T-helper 22 cell (primary cell): ENCODE measurements around the gene SH2B2.
"Not testable (repeated sequence)": the region's sequence is repeated elsewhere in the genome, so short reads cannot be mapped to it uniquely, and the experiment has no call there.

ENCODE experiments used
- DNase-seq: peaks from one replicate; pipeline ENCODE4 v3.0.0-alpha.2; 2020; ENCODE audit warnings: low read depth

Gene SH2B2

DNA sequence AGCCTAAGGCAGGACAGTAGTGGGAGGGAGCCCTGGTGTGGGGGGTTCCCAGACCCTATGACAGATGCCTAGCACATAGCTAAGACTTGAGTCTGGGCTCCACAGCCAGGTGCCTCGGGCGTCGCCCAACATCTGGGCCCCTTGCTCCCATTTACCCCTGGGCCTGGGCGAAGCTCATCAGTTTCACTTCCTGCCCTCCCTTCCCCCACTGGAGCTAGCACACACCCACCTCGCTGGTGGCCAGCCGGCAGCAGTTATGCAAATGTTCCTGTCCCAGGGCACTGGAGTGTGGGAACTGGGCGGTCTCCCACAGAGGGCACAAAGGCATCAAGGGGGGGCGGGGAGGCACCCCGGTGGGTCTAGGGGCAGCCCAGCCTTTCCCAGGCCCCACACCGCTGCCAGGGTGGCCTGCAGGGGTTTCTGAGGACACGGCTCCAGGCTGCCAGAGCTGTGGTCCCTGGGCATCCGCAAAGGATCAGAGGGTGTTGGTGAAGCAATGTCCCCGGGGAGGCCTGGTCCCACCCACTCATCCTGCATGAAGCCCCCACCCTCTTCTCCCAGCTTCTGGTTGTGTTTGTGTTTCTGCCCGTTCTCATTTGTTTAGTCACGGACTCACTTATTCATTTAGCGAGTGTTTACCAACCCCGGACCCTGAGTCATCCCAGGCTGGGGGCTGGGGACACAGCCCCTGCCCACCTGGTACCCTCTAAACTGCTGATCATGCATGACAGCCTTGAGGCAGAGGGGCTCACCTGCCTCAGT, 20.4 kb downstream of the SH2B2 start:
- DNase-seq = no peak

DNA sequence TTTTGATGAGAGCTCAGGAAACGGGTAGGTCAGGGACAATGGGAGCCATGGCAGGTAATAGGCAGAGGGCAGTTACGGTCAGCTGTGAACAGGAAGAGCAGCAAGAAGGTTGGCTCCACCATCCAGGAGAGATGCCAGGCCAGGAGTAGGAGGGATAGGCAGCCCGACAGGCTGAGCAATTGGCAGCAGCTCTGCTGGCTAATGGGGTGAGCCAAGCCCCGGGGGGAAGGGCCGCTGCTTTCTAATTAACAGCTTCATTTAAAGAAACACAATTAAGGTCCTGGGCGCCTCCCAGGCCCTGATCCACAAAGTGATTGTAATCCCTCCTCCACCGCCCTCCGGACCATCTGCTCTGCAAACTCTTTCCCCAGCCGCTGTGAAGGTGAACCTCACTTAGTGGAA, 23.7 kb downstream of the SH2B2 start:
- DNase-seq = no peak

DNA sequence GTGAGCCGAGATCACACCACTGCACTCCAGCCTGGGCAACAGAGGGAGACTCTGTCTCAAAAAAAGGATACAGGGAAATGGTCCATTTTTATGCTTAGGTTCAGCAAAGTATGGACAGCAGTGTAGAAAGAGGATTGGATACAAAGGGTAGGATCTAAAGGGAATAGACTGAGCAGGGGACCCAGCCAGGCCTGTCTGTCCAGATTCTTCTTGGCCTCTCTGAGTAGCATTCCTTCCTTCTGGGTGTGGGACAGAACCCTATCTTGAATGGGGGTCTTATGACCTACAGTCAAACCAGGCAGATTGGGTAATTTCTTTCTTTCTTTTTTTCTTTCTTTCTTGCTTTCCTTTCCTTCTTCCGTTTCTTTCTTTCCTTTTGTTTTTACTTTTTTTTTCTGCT, 25.6 kb downstream of the SH2B2 start:
- DNase-seq = no peak

DNA sequence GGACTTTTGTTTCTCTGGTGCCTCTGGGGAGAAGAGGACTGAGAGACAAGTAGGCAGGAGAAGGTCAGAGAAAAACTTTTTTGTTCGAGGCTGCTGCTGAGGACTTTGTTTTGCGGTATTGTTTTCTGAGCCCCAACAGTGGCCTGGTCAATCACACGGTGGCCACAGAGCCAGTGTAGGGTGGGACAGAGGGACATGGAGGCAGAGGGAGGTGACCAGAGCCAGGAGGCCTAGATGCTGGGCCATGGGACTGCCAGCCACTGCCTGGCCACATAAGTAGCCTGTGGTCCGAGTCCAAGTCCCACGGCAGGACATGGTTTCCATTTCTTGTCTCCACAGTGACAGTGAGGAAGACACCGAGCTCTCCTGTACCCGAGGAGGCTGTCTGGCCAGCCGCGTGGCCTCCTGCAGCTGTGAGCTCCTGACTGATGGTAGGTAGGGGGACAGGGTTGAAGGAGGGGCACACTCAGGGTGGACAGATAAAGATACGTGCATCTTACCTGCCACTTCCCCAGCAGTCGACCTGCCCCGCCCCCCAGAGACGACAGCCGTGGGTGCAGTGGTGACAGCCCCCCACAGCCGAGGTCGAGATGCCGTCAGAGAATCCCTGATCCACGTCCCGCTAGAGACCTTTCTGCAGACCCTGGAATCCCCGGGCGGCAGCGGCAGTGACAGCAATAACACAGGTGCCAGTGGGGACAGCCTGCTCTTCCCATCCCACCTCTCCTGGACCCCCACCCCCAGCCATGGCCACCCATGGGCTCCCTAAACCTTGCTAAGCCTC, 27.5 kb downstream of the SH2B2 start:
- DNase-seq = no peak

DNA sequence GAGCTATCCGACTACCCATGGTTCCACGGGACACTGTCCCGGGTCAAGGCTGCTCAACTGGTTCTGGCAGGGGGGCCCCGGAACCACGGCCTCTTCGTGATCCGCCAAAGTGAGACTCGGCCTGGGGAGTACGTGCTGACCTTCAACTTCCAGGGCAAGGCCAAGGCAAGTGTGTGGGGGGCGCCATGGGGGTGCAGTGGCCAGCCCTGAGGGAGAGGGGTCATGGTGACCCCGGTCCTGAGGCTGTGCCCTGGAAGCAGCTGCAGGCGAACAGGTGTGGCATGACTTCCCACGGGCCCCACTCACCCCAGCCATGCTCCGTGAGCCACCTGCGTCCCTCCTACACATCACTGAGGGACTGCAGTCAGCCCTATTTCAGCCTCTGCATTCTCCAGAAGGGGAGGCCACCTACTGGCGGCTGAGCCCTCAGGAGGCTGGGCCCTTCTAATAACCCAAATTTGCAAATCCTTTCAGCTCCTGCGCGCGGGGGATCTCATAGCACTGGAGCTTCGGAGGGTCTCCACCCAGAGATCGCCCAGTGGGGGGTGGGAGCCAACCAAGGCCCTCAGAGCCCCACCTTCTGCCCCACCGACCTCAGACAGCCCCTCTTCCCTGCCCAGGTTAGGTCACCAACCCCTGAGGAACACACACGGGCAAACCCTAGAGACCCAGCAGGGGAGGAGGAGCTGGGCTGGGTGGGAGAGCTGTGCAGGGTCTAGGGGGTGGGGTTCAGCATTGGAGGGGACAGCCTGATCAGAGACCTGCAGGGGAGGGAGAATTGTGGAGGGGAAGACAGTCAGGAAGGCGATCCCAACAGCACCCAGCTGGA, 30.8 kb downstream of the SH2B2 start:
- no peak for DNase-seq

GRCh38 chr7:102318482-102318971, 31.9 kb downstream of the SH2B2 start:
- DNase-seq = no peak

DNA sequence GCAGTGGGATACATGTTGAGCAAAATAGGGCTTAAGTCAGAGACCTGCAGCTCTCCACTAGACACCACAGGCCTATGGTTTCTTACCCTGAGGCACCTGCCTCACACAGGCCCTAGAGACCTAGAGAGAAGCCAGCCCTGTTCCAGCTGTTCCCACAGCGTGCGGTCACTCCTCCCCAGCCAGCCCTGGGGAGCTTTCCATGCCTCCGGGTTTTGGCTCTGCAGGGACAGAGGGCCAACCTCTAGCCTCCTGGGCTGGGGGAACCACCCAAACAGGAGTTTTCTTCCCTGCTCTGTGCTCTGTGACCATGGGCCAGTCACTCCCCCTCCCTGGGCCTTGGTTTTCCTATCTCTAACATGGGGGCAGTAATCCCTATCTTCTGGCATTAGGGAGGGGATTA, 33.0 kb downstream of the SH2B2 start:
- DNase-seq = no peak

DNA sequence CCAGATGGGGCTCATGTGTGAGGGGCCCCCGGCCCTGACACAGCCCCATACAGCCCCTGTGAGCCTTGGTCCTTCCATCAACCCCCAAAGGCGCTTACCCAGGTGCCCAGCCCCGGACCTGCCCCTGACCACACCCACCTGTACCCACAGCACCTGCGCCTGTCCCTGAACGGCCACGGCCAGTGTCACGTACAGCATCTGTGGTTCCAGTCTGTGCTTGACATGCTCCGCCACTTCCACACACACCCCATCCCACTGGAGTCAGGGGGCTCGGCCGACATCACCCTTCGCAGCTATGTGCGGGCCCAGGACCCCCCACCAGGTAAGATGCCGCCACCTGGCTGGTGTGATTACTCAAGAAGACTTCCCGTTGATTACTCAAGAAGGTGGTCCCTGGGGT, 33.5 kb downstream of the SH2B2 start:
- DNase-seq = no peak

GRCh38 chr7:102320601-102321350, 34.1 kb downstream of the SH2B2 start:
- no peak for DNase-seq

DNA sequence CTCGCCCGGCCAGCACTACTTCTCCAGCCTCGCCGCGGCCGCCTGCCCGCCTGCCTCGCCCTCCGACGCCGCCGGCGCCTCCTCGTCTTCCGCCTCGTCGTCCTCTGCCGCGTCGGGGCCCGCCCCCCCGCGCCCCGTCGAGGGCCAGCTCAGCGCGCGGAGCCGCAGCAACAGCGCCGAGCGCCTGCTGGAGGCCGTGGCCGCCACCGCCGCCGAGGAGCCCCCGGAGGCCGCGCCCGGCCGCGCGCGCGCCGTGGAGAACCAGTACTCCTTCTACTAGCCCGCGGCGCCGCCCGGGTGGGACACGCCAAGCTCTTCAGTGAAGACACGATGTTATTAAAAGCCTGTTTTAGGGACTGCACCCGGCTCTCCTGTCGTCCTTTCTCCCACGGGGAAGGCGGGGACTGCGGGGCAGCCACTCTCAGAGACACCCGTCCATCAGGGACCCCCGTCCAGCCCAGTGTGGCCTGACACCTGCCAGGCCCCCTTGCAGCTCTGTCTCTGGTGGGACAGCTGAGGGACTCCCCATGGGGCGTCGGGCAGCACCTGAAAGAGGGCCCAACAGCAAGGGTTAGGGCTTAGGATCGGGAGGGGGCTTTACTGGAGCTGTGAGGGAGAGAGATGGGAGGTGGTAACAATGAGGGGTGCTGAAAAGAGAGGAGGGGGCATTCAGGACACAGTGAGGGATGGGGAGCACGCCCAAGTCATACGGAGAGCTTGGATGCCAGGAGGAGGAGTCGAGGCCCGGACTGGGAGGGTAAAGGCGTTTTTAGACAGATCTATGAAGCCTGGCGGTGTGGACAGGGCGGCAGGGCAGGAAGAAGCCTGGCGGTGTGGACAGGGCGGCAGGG, 34.9 kb downstream of the SH2B2 start:
- no peak for DNase-seq

DNA sequence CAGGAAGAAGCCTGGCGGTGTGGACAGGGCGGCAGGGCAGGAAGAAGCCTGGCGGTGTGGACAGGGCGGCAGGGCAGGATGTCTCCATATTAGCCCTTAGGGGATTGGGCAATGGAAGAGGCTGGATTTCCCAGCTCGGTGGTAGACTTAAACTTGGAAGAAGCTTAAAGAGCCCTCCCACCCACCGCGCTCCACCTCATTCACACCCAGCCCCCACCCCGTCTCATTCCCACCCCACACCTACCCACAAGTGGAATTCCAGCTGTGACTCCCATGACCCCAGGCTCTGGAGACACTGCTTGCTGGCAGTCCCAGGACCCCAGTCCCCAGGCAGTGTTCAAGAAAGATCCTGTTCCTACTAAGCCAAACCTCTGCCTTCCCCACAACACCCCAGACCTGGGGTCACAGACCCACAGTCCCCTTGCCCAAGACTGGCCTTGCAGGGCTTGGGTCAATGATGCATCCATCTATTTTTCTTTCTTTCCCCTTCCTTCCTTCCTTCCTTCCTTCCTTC, 35.6 kb downstream of the SH2B2 start:
- no peak for DNase-seq

DNA sequence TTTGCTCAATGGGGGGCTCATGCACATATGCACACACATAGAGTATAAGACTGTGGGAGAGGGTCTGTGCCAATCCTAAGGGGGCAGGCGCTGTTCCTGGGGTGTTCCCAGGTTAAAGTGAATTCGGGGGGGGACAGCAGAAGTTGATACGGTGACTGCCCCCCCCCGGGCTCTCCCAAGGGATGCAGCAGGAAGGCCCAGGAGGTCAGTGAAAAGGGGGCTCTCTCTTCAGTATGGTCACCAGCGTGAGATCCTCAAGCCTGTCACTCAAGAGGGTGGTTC, 37.2 kb downstream of the SH2B2 start:
- no peak for DNase-seq

GRCh38 chr7:102325106-102325505, 38.4 kb downstream of the SH2B2 start:
- not testable (repeated sequence) for DNase-seq

- no peak for DNase-seq
These were observed 39.7 kb downstream of the SH2B2 start for GRCh38 chr7:102326157-102326889.

DNA sequence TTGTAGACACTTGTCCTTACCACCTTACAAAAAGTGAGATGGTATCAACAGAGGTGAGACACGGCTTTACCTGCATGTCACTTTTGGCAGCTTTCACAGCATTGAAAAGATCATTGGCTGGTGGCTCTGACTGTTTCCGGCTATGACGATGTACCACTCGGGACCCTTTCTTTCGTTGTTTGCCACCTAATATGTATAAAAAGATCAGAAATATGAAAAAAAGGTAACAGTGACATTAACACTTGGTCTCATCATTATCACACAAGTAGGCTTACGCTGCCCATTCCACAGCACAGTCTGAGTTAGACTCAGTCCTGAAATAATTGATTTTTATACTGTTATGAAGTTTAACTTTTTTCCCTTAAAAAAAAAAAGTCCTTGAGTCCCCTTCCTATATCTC, 40.5 kb downstream of the SH2B2 start:
- DNase-seq = not testable (repeated sequence)

- DNase-seq = not testable (repeated sequence)
These were observed 42.2 kb downstream of the SH2B2 start for GRCh38 chr7:102328863-102329262.

DNA sequence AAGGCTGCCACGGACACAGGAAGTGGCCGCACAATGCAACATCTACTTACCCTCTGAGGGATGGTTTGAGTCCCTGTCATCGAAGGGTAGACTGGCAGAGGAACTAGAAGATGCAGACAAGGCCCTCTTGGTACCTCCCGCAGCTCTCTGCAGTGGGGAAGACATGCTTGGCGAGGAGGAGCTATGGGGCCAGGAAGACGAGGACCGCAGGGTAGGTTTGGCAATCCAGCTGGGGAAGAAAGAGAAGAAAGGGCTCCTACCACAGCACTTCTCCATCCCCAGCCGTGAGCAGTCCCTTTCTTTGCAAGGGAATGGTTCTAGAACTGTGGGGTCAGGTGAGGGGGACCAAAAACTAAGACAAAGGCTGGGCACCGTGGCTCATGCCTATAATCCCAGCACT, 42.7 kb downstream of the SH2B2 start:
- not testable (repeated sequence) for DNase-seq

GRCh38 chr7:102330666-102331460, 44.2 kb downstream of the SH2B2 start:
- not testable (repeated sequence) for DNase-seq

- DNase-seq = not testable (repeated sequence)
These were observed 48.9 kb downstream of the SH2B2 start for GRCh38 chr7:102335574-102335973.
